22Rv1 (cell line): ENCODE data around the gene SLC25A10.

Experiments
- H3K27ac ChIP-seq: fragments of 450-650 bp; 2 replicates; pipeline ENCODE4 v1.5.1; 2017
- CTCF ChIP-seq: fragments of 450-650 bp; IDR thresholded peaks from 2 replicates; pipeline ENCODE4 v1.5.1; 2017; ENCODE audit warnings: mild to moderate bottlenecking
- ZFX ChIP-seq: fragments of 450-650 bp; IDR thresholded peaks from 2 replicates; pipeline ENCODE4 v1.6.1; 2017; ENCODE audit warnings: antibody characterized with exemption, borderline replicate concordance

The SLC25A10 gene

GRCh38 chr17:81706757-81707624 is 5.1 kb upstream of the SLC25A10 start:
- TF ChIP-seq CTCF = no peak
- no peak for TF ChIP-seq ZFX
- H3K27ac ChIP-seq = no peak overlapping the region

DNA sequence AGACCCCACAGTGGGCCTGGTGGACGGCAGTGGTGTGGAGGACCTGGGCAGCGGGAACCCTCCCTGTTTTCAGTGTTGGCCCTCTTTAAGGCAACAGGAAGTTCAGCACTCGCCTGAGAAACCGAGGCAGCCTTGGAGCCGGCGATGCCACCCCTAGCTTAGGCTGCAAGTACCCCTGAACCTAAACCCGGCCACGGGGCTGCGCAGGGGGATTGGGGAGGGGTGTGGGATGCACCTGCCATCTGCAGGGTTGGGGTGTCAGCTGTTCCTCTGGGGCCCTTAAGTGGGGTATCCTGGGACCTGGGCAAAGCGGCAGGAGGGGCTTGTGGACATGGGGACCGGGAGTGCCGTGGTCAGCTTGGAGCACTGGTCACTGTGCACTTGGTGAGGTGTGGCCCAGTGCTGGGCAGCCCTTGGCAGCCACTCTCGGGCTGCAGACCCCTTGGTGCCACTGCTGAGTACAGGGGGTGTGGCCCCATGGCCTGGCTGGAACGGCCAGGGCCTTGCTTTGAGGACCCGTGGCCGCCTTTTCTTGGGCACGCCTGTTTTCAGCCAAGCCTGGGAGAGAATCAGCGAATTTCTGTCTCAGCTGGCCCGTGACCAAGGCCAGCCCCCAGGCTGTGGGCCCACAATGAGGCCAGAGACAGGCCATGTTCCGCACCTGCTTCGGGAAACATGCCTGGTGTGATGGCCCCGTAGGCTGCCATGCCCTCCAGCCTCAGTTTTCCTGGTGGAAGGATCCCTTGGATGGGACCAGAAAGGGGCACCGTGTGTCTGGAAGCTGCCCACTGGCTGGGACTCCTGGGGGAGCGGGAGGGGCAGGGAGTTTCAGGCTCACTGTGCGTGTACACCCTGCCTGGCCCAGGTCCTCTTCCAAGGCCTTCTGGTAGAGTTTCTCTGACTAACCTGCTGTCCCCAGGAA is 4.1 kb upstream of the SLC25A10 start:
- TF ChIP-seq ZFX = no peak
- no peak for TF ChIP-seq CTCF
- H3K27ac ChIP-seq = peak overlapping the region; percentile 97

GRCh38 chr17:81708739-81709185 is 3.3 kb upstream of the SLC25A10 start:
- peak overlapping the region; percentile 97 for H3K27ac ChIP-seq
- TF ChIP-seq ZFX (no peak), CTCF (no peak)

GRCh38 chr17:81710514-81711308 is 1.4 kb upstream of the SLC25A10 start:
- TF ChIP-seq CTCF = no peak
- no peak for TF ChIP-seq ZFX
- H3K27ac ChIP-seq = peak overlapping the region; percentile 97

- peak; percentile 26 for TF ChIP-seq CTCF
- TF ChIP-seq ZFX = no peak
- peak overlapping the region; percentile 97 for H3K27ac ChIP-seq
Measured at GRCh38 chr17:81712468-81713003, 452 bp downstream of the SLC25A10 start.

DNA sequence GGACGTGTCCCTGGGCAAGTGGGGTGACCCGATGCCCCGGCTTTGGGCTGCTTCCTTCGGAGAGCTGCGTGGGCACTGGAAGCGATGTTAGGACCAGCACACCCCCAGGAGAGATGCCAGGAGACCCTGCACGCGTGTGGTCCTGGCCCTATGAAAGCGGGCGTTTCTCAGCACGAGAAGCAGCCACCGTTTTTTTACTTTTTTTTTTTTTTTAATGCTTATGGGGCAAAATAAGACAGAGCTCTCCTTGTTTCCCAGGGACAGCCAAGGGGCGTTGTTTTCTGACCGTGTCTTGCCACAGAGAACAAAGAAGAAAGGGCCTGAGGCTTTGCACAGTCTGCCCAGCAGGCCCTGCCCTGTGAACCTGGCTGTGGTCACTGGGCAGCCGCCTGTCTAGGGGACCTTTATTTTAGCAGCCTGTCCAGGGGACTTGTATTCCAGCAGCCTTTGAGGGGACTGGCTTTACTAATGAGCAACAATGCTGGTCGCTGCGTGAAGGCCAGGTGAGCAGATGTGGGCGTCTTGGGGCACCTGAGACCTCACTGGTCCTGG is 996 bp downstream of the SLC25A10 start:
- peak overlapping the region; percentile 97 for H3K27ac ChIP-seq

More for the DNA sequence above, 996 bp downstream of the SLC25A10 start:
- TF ChIP-seq CTCF (no peak), ZFX (no peak)
